Measurements from ENCODE around the gene WDFY3.

Gene WDFY3

DNA sequence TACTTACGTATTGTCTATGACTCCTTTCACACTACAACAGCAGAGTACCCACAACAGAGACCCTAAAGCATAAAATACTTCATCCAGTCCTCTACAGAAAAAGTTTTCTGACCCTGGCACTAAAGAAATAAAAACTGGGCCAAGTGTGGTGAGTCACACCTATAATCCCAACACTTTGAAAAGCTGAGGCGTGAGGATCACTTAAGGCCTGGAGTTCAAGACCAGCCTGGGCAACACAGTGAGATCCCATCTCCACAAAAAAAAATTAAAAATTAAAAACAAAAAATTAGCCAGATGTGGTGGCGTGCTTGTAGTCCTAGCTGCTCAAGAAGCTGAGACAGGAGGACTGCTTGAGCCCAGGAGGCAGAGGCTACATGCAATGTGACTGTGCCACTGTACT is 66.9 kb downstream of the WDFY3 start:
- DNase-seq, result no peak
- ChIA-PET CTCF (no interaction called here), POLR2A (no interaction called here)
- no peaks in the 10 kb centered on the region for H3K4me1 ChIP-seq (ENCODE audit: control extremely low read depth in 1 of 4, control insufficient read depth in 4 of 4, insufficient read depth in 4 of 4, low read length in 3 of 4)
- H3K9me3 ChIP-seq (ENCODE audit: control extremely low read depth in 1 of 5, control insufficient read depth in 4 of 5, insufficient read depth in 2 of 5, low read depth in 1 of 5, low read length in 4 of 5), result no peaks in the 10 kb centered on the region
- no peak overlapping the region for H3K27ac ChIP-seq (ENCODE audit: insufficient read depth in 1 of 2, low read depth in 1 of 2, low read length in 2 of 2, poor library complexity in 1 of 2, severe bottlenecking in 2 of 2)
- 100% methylated on average over 3 of the region's 3 CpGs for WGBS (ENCODE audit: insufficient coverage)
- H3K36me3 ChIP-seq (ENCODE audit: control insufficient read depth in 4 of 4, insufficient read depth in 4 of 4, low read length in 3 of 4), result peaks cover 0 to 3% (median 0%) of the 10 kb centered on the region in 4 experiments
- no peaks in the 10 kb centered on the region for H3K27me3 ChIP-seq (replicated peaks in 2 of 5; ENCODE audit: control insufficient read depth in 4 of 5, insufficient read depth in 5 of 5, low read length in 4 of 5)
- H3K4me3 ChIP-seq (ENCODE audit: control insufficient read depth in 1 of 7, extremely low read depth in 1 of 7, insufficient read depth in 4 of 7, low read depth in 2 of 7, low read length in 6 of 7), result no peak overlapping the region

DNA sequence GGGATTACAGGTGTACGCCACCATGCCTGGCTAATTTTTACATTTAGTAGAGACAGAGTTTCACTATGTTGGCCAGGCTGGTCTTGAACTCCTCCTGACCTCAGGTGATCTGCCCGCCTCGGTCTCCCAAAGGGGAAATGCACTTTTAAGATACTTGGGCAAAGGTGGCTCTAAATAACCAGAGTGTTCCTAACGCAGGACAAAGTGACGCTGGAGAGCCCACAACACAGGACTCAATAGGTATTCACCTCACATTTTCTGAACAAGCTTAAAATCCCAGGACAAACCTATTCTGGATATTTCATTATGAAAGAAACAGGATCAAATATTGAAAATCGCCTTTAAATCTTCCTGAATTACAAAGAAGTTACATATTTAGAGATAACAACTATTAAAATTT is 69.0 kb downstream of the WDFY3 start:
- peaks cover 0 to 5% (median 1%) of the 10 kb centered on the region in 4 experiments for H3K36me3 ChIP-seq (ENCODE audit: control insufficient read depth in 4 of 4, insufficient read depth in 4 of 4, low read length in 3 of 4)
- H3K27ac ChIP-seq (ENCODE audit: insufficient read depth in 1 of 2, low read depth in 1 of 2, low read length in 2 of 2, poor library complexity in 1 of 2, severe bottlenecking in 2 of 2), result no peak overlapping the region
- H3K4me1 ChIP-seq (ENCODE audit: control extremely low read depth in 1 of 4, control insufficient read depth in 4 of 4, insufficient read depth in 4 of 4, low read length in 3 of 4), result no peaks in the 10 kb centered on the region
- no peak for DNase-seq
- no peaks in the 10 kb centered on the region for H3K27me3 ChIP-seq (replicated peaks in 2 of 5; ENCODE audit: control insufficient read depth in 4 of 5, insufficient read depth in 5 of 5, low read length in 4 of 5)
- 100% methylated on average over 3 of the region's 6 CpGs for WGBS (ENCODE audit: insufficient coverage)
- no peak overlapping the region for H3K4me3 ChIP-seq (ENCODE audit: control insufficient read depth in 1 of 7, extremely low read depth in 1 of 7, insufficient read depth in 4 of 7, low read depth in 2 of 7, low read length in 6 of 7)
- no peaks in the 10 kb centered on the region for H3K9me3 ChIP-seq (ENCODE audit: control extremely low read depth in 1 of 5, control insufficient read depth in 4 of 5, insufficient read depth in 2 of 5, low read depth in 1 of 5, low read length in 4 of 5)
- POLR2A ChIA-PET, result no interaction called here
- CTCF ChIA-PET, result no interaction called here

DNA sequence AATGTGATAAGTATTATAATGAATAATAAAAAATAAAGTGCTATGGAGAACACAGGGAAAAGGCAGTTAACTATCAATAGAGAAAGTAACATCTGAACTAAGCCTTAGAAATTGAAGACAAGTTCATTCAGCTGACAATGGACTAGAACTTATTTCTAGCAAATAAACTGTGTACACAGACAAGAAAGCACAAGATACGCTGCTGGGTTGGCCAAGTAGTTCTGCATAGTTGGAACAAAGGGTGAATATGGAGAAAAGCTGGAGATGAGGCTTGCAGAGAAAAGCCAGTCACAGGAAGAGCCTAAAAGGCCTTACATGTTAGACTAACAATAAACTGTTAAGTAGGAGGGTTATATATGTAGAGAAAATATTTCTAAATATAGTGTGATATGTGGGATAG is 71.2 kb downstream of the WDFY3 start:
- CTCF ChIA-PET, result no interaction called here
- H3K4me3 ChIP-seq (ENCODE audit: control insufficient read depth in 1 of 7, extremely low read depth in 1 of 7, insufficient read depth in 4 of 7, low read depth in 2 of 7, low read length in 6 of 7), result no peak overlapping the region
- H3K36me3 ChIP-seq (ENCODE audit: control insufficient read depth in 4 of 4, insufficient read depth in 4 of 4, low read length in 3 of 4), result peaks cover 0 to 5% (median 0%) of the 10 kb centered on the region in 4 experiments
- H3K27ac ChIP-seq (ENCODE audit: insufficient read depth in 1 of 2, low read depth in 1 of 2, low read length in 2 of 2, poor library complexity in 1 of 2, severe bottlenecking in 2 of 2), result no peak overlapping the region
- whole genome bisulfite sequencing (ENCODE audit: insufficient coverage), result 100% methylated on average over 1 of the region's 1 CpG
- no peaks in the 10 kb centered on the region for H3K27me3 ChIP-seq (replicated peaks in 2 of 5; ENCODE audit: control insufficient read depth in 4 of 5, insufficient read depth in 5 of 5, low read length in 4 of 5)
- POLR2A ChIA-PET, result no interaction called here
- H3K9me3 ChIP-seq (ENCODE audit: control extremely low read depth in 1 of 5, control insufficient read depth in 4 of 5, insufficient read depth in 2 of 5, low read depth in 1 of 5, low read length in 4 of 5), result no peaks in the 10 kb centered on the region
- no peak for DNase-seq
- H3K4me1 ChIP-seq (ENCODE audit: control extremely low read depth in 1 of 4, control insufficient read depth in 4 of 4, insufficient read depth in 4 of 4, low read length in 3 of 4), result no peaks in the 10 kb centered on the region

GRCh38 chr4:84894621-84895020 is 71.9 kb downstream of the WDFY3 start:
- Histone ChIP-seq H3K4me3 (ENCODE audit: control insufficient read depth in 1 of 7, extremely low read depth in 1 of 7, insufficient read depth in 4 of 7, low read depth in 2 of 7, low read length in 6 of 7) (no peak overlapping the region), H3K4me1 (ENCODE audit: control extremely low read depth in 1 of 4, control insufficient read depth in 4 of 4, insufficient read depth in 4 of 4, low read length in 3 of 4) (no peaks in the 10 kb centered on the region), H3K36me3 (ENCODE audit: control insufficient read depth in 4 of 4, insufficient read depth in 4 of 4, low read length in 3 of 4) (peaks cover 0 to 5% (median 0%) of the 10 kb centered on the region in 4 experiments), H3K27me3 (replicated peaks in 2 of 5; ENCODE audit: control insufficient read depth in 4 of 5, insufficient read depth in 5 of 5, low read length in 4 of 5) (no peaks in the 10 kb centered on the region), H3K27ac (ENCODE audit: insufficient read depth in 1 of 2, low read depth in 1 of 2, low read length in 2 of 2, poor library complexity in 1 of 2, severe bottlenecking in 2 of 2) (no peak overlapping the region), H3K9me3 (ENCODE audit: control extremely low read depth in 1 of 5, control insufficient read depth in 4 of 5, insufficient read depth in 2 of 5, low read depth in 1 of 5, low read length in 4 of 5) (no peaks in the 10 kb centered on the region)
- WGBS (ENCODE audit: insufficient coverage), result 96% methylated on average over 7 of the region's 10 CpGs
- POLR2A ChIA-PET, result no interaction called here
- DNase-seq, result no peak
- CTCF ChIA-PET, result interaction anchor here (1.9 kb wide), 1 partner anchor 10 kb away, joined by 4 read pairs; no protein-coding TSS in a partner anchor

GRCh38 chr4:84892950-84893349 is 73.5 kb downstream of the WDFY3 start:
- WGBS (ENCODE audit: insufficient coverage), result 100% methylated on average over 1 of the region's 1 CpG
- POLR2A ChIA-PET, result no interaction called here
- Histone ChIP-seq H3K27ac (ENCODE audit: insufficient read depth in 1 of 2, low read depth in 1 of 2, low read length in 2 of 2, poor library complexity in 1 of 2, severe bottlenecking in 2 of 2) (no peak overlapping the region), H3K27me3 (replicated peaks in 2 of 5; ENCODE audit: control insufficient read depth in 4 of 5, insufficient read depth in 5 of 5, low read length in 4 of 5) (no peaks in the 10 kb centered on the region), H3K36me3 (ENCODE audit: control insufficient read depth in 4 of 4, insufficient read depth in 4 of 4, low read length in 3 of 4) (peaks cover 0 to 5% (median 0%) of the 10 kb centered on the region in 4 experiments), H3K4me3 (ENCODE audit: control insufficient read depth in 1 of 7, extremely low read depth in 1 of 7, insufficient read depth in 4 of 7, low read depth in 2 of 7, low read length in 6 of 7) (no peak overlapping the region), H3K4me1 (ENCODE audit: control extremely low read depth in 1 of 4, control insufficient read depth in 4 of 4, insufficient read depth in 4 of 4, low read length in 3 of 4) (no peaks in the 10 kb centered on the region), H3K9me3 (ENCODE audit: control extremely low read depth in 1 of 5, control insufficient read depth in 4 of 5, insufficient read depth in 2 of 5, low read depth in 1 of 5, low read length in 4 of 5) (no peaks in the 10 kb centered on the region)
- no peak for DNase-seq
- CTCF ChIA-PET, result interaction anchor here (1.9 kb wide), 1 partner anchor 11 kb away, joined by 4 read pairs; no protein-coding TSS in a partner anchor

GRCh38 chr4:84887824-84888223 is 78.7 kb downstream of the WDFY3 start:
- Histone ChIP-seq H3K9me3 (ENCODE audit: control extremely low read depth in 1 of 5, control insufficient read depth in 4 of 5, insufficient read depth in 2 of 5, low read depth in 1 of 5, low read length in 4 of 5) (no peaks in the 10 kb centered on the region), H3K36me3 (ENCODE audit: control insufficient read depth in 4 of 4, insufficient read depth in 4 of 4, low read length in 3 of 4) (peaks cover 0 to 1% (median 0%) of the 10 kb centered on the region in 4 experiments), H3K4me3 (ENCODE audit: control insufficient read depth in 1 of 7, extremely low read depth in 1 of 7, insufficient read depth in 4 of 7, low read depth in 2 of 7, low read length in 6 of 7) (no peak overlapping the region), H3K4me1 (ENCODE audit: control extremely low read depth in 1 of 4, control insufficient read depth in 4 of 4, insufficient read depth in 4 of 4, low read length in 3 of 4) (no peaks in the 10 kb centered on the region), H3K27me3 (replicated peaks in 2 of 5; ENCODE audit: control insufficient read depth in 4 of 5, insufficient read depth in 5 of 5, low read length in 4 of 5) (no peaks in the 10 kb centered on the region), H3K27ac (ENCODE audit: insufficient read depth in 1 of 2, low read depth in 1 of 2, low read length in 2 of 2, poor library complexity in 1 of 2, severe bottlenecking in 2 of 2) (no peak overlapping the region)
- POLR2A ChIA-PET, result no interaction called here
- CTCF ChIA-PET, result interaction anchor here (1.2 kb wide), 1 partner anchor 13 kb away, joined by 3 read pairs; no protein-coding TSS in a partner anchor
- no peak for DNase-seq
- no CpG with 5 or more reads among the region's 2 CpGs for WGBS (ENCODE audit: insufficient coverage)

GRCh38 chr4:84879651-84880200 is 86.8 kb downstream of the WDFY3 start:
- ChIA-PET CTCF (no interaction called here), POLR2A (no interaction called here)
- Histone ChIP-seq H3K4me3 (ENCODE audit: control insufficient read depth in 1 of 7, extremely low read depth in 1 of 7, insufficient read depth in 4 of 7, low read depth in 2 of 7, low read length in 6 of 7) (no peak overlapping the region), H3K36me3 (ENCODE audit: control insufficient read depth in 4 of 4, insufficient read depth in 4 of 4, low read length in 3 of 4) (no peaks in the 10 kb centered on the region), H3K27me3 (replicated peaks in 2 of 5; ENCODE audit: control insufficient read depth in 4 of 5, insufficient read depth in 5 of 5, low read length in 4 of 5) (no peaks in the 10 kb centered on the region), H3K4me1 (ENCODE audit: control extremely low read depth in 1 of 4, control insufficient read depth in 4 of 4, insufficient read depth in 4 of 4, low read length in 3 of 4) (no peaks in the 10 kb centered on the region), H3K27ac (ENCODE audit: insufficient read depth in 1 of 2, low read depth in 1 of 2, low read length in 2 of 2, poor library complexity in 1 of 2, severe bottlenecking in 2 of 2) (no peak overlapping the region), H3K9me3 (ENCODE audit: control extremely low read depth in 1 of 5, control insufficient read depth in 4 of 5, insufficient read depth in 2 of 5, low read depth in 1 of 5, low read length in 4 of 5) (no peaks in the 10 kb centered on the region)
- no peak for DNase-seq
- WGBS (ENCODE audit: insufficient coverage), result no CpG with 5 or more reads among the region's 4 CpGs

Data from common myeloid progenitor, CD34-positive (primary cell).